Measurements from ENCODE around the gene KRT31. TPM values are rescaled to one million over a fixed set of nuclear protein-coding genes. Genes with fewer than 3 reads are reported as not detected.
A peak's percentile ranks its signal among the peaks of the same experiment; 100 is the strongest.

The KRT31 gene
- total and polyA plus RNA-seq, 2 donors (not counting 1 experiment from before 2014, with no cell fraction given) = not detected

DNA sequence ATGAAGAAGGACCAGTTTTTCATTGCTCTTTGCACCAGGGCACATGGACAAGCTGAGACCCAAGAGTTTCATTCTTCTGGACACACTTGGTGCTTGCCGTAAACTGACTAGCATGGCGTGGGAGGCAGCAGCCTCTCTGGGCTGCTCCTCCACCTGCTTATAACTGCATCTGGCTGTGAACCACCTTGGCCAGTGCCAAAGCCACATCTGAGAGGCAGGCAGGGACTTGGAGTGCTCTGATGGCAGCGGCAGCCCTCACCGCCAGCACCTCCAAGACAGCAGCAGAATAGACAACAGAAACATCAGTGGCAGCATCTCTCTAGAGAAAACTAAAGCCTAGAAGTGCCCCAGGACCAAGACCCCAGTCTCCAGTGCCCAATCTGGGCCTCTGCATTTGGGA, 22.3 kb upstream of the KRT31 start:
- no peak overlapping the region for H3K27ac ChIP-seq (ENCODE audit: insufficient read depth, low read length)
- H2AFZ ChIP-seq (ENCODE audit: low read length) = no peak overlapping the region
- H3K27me3 ChIP-seq (ENCODE audit: control insufficient read depth, insufficient read depth, low read length) = peaks cover 2% of the 10 kb centered on the region
- TF ChIP-seq, protein P1, sequence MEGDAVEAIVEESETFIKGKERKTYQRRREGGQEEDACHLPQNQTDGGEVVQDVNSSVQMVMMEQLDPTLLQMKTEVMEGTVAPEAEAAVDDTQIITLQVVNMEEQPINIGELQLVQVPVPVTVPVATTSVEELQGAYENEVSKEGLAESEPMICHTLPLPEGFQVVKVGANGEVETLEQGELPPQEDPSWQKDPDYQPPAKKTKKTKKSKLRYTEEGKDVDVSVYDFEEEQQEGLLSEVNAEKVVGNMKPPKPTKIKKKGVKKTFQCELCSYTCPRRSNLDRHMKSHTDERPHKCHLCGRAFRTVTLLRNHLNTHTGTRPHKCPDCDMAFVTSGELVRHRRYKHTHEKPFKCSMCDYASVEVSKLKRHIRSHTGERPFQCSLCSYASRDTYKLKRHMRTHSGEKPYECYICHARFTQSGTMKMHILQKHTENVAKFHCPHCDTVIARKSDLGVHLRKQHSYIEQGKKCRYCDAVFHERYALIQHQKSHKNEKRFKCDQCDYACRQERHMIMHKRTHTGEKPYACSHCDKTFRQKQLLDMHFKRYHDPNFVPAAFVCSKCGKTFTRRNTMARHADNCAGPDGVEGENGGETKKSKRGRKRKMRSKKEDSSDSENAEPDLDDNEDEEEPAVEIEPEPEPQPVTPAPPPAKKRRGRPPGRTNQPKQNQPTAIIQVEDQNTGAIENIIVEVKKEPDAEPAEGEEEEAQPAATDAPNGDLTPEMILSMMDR (conservative IDR thresholded peaks at IDR 0.05 in 1 of 2, IDR thresholded peaks at IDR 0.05 in 1 of 2; ENCODE audit: low read depth in 1 of 2, low read length in 2 of 2) = no peak
- TF ChIP-seq EZH2 (IDR thresholded peaks at IDR 0.05; ENCODE audit: low read length, missing control alignments) = no peak
- H3K9me3 ChIP-seq (ENCODE audit: control insufficient read depth, insufficient read depth, low read depth, low read length) = no peaks in the 10 kb centered on the region
- H3K9ac ChIP-seq (ENCODE audit: insufficient read depth, low read length) = no peak overlapping the region
- H3K36me3 ChIP-seq (ENCODE audit: control insufficient read depth, insufficient read depth, low read length) = no peaks in the 10 kb centered on the region
- H3K4me1 ChIP-seq (ENCODE audit: control insufficient read depth, extremely low read depth, insufficient read depth, low read length) = peaks cover 7% of the 10 kb centered on the region
- H3K4me2 ChIP-seq (ENCODE audit: extremely low read depth, insufficient read depth, low read length) = no peak overlapping the region
- no peak overlapping the region for H3K4me3 ChIP-seq (replicated peaks in 1 of 4; ENCODE audit: control extremely low read depth in 1 of 4, insufficient read depth in 1 of 4, low read depth in 3 of 4, low read length in 4 of 4)
- no peaks in the 10 kb centered on the region for H4K20me1 ChIP-seq (ENCODE audit: control insufficient read depth, extremely low read depth, insufficient read depth, low read length)
- DNase-seq (ENCODE audit: low read depth in 2 of 2) = no peak
- no peaks in the 10 kb centered on the region for H3K79me2 ChIP-seq (ENCODE audit: control insufficient read depth, insufficient read depth, low read length)

DNA sequence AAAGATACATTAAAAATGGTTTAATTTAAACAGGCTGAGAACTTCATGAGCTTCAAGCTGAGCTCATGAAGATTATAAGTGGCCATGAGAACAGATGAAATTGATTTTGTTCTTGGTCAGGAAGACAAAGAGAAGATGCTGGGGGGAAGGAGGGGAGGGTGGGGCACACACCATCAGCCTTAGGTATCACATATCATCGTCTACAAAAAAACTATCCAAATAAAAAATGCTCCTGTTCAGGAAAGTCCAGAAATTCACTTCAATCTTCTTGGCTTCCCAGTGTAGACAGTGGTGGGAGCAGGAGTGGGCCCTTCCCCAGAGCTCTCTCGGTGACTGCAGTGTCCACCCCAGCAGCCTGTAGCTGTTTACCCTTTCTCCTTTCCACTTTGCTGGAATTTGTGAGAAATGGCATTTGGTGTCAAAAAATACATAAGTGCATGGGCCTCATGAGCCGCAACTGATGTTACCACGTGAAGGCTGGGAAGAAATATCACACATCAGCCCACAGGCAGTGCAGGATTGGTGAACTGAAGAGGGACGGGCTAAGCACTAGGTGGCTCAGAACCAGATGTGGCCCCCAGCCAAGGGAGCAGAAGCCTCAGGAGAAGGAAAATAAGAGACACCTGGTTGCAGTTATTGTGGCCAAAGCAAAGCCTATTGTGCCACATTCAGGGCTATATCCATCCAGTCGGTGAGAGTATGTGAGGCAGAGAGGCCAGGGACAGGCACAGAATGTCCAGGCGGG, 20.9 kb upstream of the KRT31 start:
- DNase-seq (ENCODE audit: low read depth in 2 of 2) = no peak
- no peaks in the 10 kb centered on the region for H4K20me1 ChIP-seq (ENCODE audit: control insufficient read depth, extremely low read depth, insufficient read depth, low read length)
- H3K4me2 ChIP-seq (ENCODE audit: extremely low read depth, insufficient read depth, low read length) = no peak overlapping the region
- no peak overlapping the region for H3K9ac ChIP-seq (ENCODE audit: insufficient read depth, low read length)
- no peak overlapping the region for H2AFZ ChIP-seq (ENCODE audit: low read length)
- H3K27ac ChIP-seq (ENCODE audit: insufficient read depth, low read length) = no peak overlapping the region
- TF ChIP-seq, protein P1 (conservative IDR thresholded peaks at IDR 0.05 in 1 of 2, IDR thresholded peaks at IDR 0.05 in 1 of 2; ENCODE audit: low read depth in 1 of 2, low read length in 2 of 2) = no peak
- TF ChIP-seq EZH2 (IDR thresholded peaks at IDR 0.05; ENCODE audit: low read length, missing control alignments) = no peak
- no peaks in the 10 kb centered on the region for H3K79me2 ChIP-seq (ENCODE audit: control insufficient read depth, insufficient read depth, low read length)
- no peak overlapping the region for H3K4me3 ChIP-seq (replicated peaks in 1 of 4; ENCODE audit: control extremely low read depth in 1 of 4, insufficient read depth in 1 of 4, low read depth in 3 of 4, low read length in 4 of 4)
- peaks cover 7% of the 10 kb centered on the region for H3K4me1 ChIP-seq (ENCODE audit: control insufficient read depth, extremely low read depth, insufficient read depth, low read length)
- no peaks in the 10 kb centered on the region for H3K36me3 ChIP-seq (ENCODE audit: control insufficient read depth, insufficient read depth, low read length)
- H3K27me3 ChIP-seq (ENCODE audit: control insufficient read depth, insufficient read depth, low read length) = peaks cover 2% of the 10 kb centered on the region
- H3K9me3 ChIP-seq (ENCODE audit: control insufficient read depth, insufficient read depth, low read depth, low read length) = no peaks in the 10 kb centered on the region

DNA sequence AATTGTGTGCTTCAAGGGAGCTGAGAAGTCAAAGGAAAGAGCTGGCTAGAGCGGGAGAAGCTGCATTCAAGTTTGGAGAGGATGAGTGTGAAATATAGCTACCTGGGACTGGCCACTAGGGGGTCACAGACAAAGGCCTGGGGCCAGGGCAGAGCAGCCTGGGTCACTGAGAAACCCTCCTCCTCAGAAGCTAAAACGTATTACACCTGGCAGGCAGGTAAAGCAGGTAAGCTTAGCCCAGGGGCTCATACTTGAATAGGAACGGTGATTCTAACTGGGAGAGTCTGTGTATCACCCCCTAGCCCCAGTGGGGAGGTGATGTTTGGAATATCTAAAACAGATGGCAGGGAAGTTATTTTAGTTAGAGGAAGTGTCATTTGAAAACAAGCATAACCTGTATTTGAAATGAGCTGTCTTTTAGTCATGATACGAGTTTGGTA, 20.2 kb upstream of the KRT31 start:
- H3K4me1 ChIP-seq (ENCODE audit: control insufficient read depth, extremely low read depth, insufficient read depth, low read length) = peaks cover 7% of the 10 kb centered on the region
- no peaks in the 10 kb centered on the region for H3K9me3 ChIP-seq (ENCODE audit: control insufficient read depth, insufficient read depth, low read depth, low read length)
- no peak for DNase-seq (ENCODE audit: low read depth in 2 of 2)
- H3K4me3 ChIP-seq (replicated peaks in 1 of 4; ENCODE audit: control extremely low read depth in 1 of 4, insufficient read depth in 1 of 4, low read depth in 3 of 4, low read length in 4 of 4) = no peak overlapping the region
- no peaks in the 10 kb centered on the region for H3K79me2 ChIP-seq (ENCODE audit: control insufficient read depth, insufficient read depth, low read length)
- no peak overlapping the region for H3K4me2 ChIP-seq (ENCODE audit: extremely low read depth, insufficient read depth, low read length)
- TF ChIP-seq, protein P1 (conservative IDR thresholded peaks at IDR 0.05 in 1 of 2, IDR thresholded peaks at IDR 0.05 in 1 of 2; ENCODE audit: low read depth in 1 of 2, low read length in 2 of 2) = peak in 1 of 2 donors; percentile 12
- TF ChIP-seq EZH2 (IDR thresholded peaks at IDR 0.05; ENCODE audit: low read length, missing control alignments) = no peak
- no peak overlapping the region for H3K27ac ChIP-seq (ENCODE audit: insufficient read depth, low read length)
- H3K9ac ChIP-seq (ENCODE audit: insufficient read depth, low read length) = no peak overlapping the region
- no peaks in the 10 kb centered on the region for H4K20me1 ChIP-seq (ENCODE audit: control insufficient read depth, extremely low read depth, insufficient read depth, low read length)
- no peaks in the 10 kb centered on the region for H3K27me3 ChIP-seq (ENCODE audit: control insufficient read depth, insufficient read depth, low read length)
- no peak overlapping the region for H2AFZ ChIP-seq (ENCODE audit: low read length)
- H3K36me3 ChIP-seq (ENCODE audit: control insufficient read depth, insufficient read depth, low read length) = no peaks in the 10 kb centered on the region
